DOHH2 (cell line): ENCODE data around the gene HOTAIR.

Source experiments
- H3F3A ChIP-seq: fragments of 200-600 bp; sonication (generic), shearing (Covaris generic); 2 replicates; pipeline ENCODE4 v1.6.0; 2016; ENCODE audit warnings: antibody characterized with exemption, mild to moderate bottlenecking; ENCODE audit not compliant: control insufficient read depth, insufficient read depth
- H3K27ac ChIP-seq: fragments of 200-600 bp; sonication (generic); 2 replicates; pipeline ENCODE4 v1.5.1; 2014; ENCODE audit warnings: low read depth, mild to moderate bottlenecking, low read length, moderate library complexity
- H3K27me3 ChIP-seq: fragments of 200-600 bp; sonication (generic); 2 replicates; pipeline ENCODE4 v1.6.1; 2014; ENCODE audit warnings: mild to moderate bottlenecking, low read length, mixed read lengths; ENCODE audit not compliant: control insufficient read depth
- H3K36me3 ChIP-seq: fragments of 200-600 bp; sonication (generic); 2 replicates; pipeline ENCODE4 v1.6.1; 2014; ENCODE audit warnings: mild to moderate bottlenecking, low read length, moderate library complexity, mixed read lengths; ENCODE audit not compliant: control insufficient read depth
- H3K4me1 ChIP-seq: fragments of 200-600 bp; sonication (generic); 2 replicates; pipeline ENCODE4 v1.6.1; 2014; ENCODE audit warnings: mild to moderate bottlenecking, low read length, mixed read lengths; ENCODE audit not compliant: control insufficient read depth
- H3K4me2 ChIP-seq: fragments of 200-600 bp; sonication (generic); 2 replicates; pipeline ENCODE4 v1.6.0; 2014; ENCODE audit warnings: mild to moderate bottlenecking, low read length, moderate library complexity
- H3K4me3 ChIP-seq: fragments of 200-600 bp; sonication (generic); 2 replicates; pipeline ENCODE4 v1.5.1; 2014; ENCODE audit warnings: mild to moderate bottlenecking, low read length, mixed read lengths
- H3K79me2 ChIP-seq: fragments of 200-600 bp; sonication (generic); 2 replicates; pipeline ENCODE4 v1.6.1; 2014; ENCODE audit warnings: mild to moderate bottlenecking, low read length, mixed read lengths; ENCODE audit not compliant: control insufficient read depth
- H3K9me2 ChIP-seq: fragments of 200-600 bp; sonication (generic); replicated peaks from 2 replicates; pipeline ENCODE4 v1.6.1; 2014; ENCODE audit warnings: mild to moderate bottlenecking, low read length, mixed read lengths; ENCODE audit not compliant: control insufficient read depth
- H3K9me3 ChIP-seq: fragments of 200-600 bp; sonication (generic); 2 replicates; pipeline ENCODE4 v1.6.1; 2014; ENCODE audit warnings: antibody characterized with exemption, low read length, mixed read lengths; ENCODE audit not compliant: control insufficient read depth, insufficient read depth
- H4K20me1 ChIP-seq: fragments of 200-600 bp; sonication (generic); 2 replicates; pipeline ENCODE4 v1.6.0; 2014; ENCODE audit warnings: low read depth, mild to moderate bottlenecking, antibody characterized with exemption, low read length, moderate library complexity; ENCODE audit not compliant: control insufficient read depth, insufficient read depth
- CTCF ChIP-seq: fragments of 200-600 bp; sonication (generic); IDR thresholded peaks from one replicate; pipeline ENCODE4 v1.5.1; 2014; ENCODE audit warnings: antibody characterized with exemption, mild to moderate bottlenecking, low read depth, low read length; ENCODE audit not compliant: poor library complexity, severe bottlenecking
- EZH2phosphoT487 ChIP-seq: fragments of 200-600 bp; sonication (generic); IDR thresholded peaks from 2 replicates; pipeline ENCODE4 v1.6.1; 2017; ENCODE audit warnings: borderline replicate concordance, mild to moderate bottlenecking, antibody characterized with exemption, low read length, moderate library complexity, mixed read lengths

Gene HOTAIR

GRCh38 chr12:53958128-53958527, 16.6 kb downstream of the HOTAIR start:
- no peaks in the 10 kb centered on the region for H4K20me1 ChIP-seq
- H3K27me3 ChIP-seq = peaks cover 65% of the 10 kb centered on the region
- H3K4me1 ChIP-seq = no peaks in the 10 kb centered on the region
- no peaks in the 10 kb centered on the region for H3F3A ChIP-seq
- no peak overlapping the region for H3K4me2 ChIP-seq
- H3K79me2 ChIP-seq = no peaks in the 10 kb centered on the region
- TF ChIP-seq CTCF (no peak), EZH2phosphoT487 (no peak)
- H3K27ac ChIP-seq = no peak overlapping the region
- no peaks in the 10 kb centered on the region for H3K9me2 ChIP-seq
- no peaks in the 10 kb centered on the region for H3K36me3 ChIP-seq
- H3K9me3 ChIP-seq = no peaks in the 10 kb centered on the region
- H3K4me3 ChIP-seq = no peak overlapping the region

- Histone ChIP-seq H3K9me3 (no peaks in the 10 kb centered on the region), H3K27ac (no peak overlapping the region), H4K20me1 (no peaks in the 10 kb centered on the region), H3K9me2 (no peaks in the 10 kb centered on the region), H3K36me3 (no peaks in the 10 kb centered on the region), H3F3A (no peaks in the 10 kb centered on the region), H3K4me3 (no peak overlapping the region), H3K4me1 (no peaks in the 10 kb centered on the region), H3K27me3 (peaks cover 71% of the 10 kb centered on the region), H3K79me2 (no peaks in the 10 kb centered on the region), H3K4me2 (no peak overlapping the region)
- TF ChIP-seq EZH2phosphoT487 (peak; percentile 35; the same call in 1 of the 2 replicates), CTCF (no peak)
These were observed 17.7 kb downstream of the HOTAIR start for GRCh38 chr12:53956914-53957536.

GRCh38 chr12:53956251-53956887, 18.4 kb downstream of the HOTAIR start:
- no peak for TF ChIP-seq CTCF
- TF ChIP-seq EZH2phosphoT487 = no peak
- Histone ChIP-seq H3K4me2 (no peak overlapping the region), H3K9me2 (no peaks in the 10 kb centered on the region), H3K79me2 (no peaks in the 10 kb centered on the region), H3K4me3 (no peak overlapping the region), H3K9me3 (no peaks in the 10 kb centered on the region), H3K27me3 (peaks cover 73% of the 10 kb centered on the region), H3K36me3 (no peaks in the 10 kb centered on the region), H3F3A (no peaks in the 10 kb centered on the region), H4K20me1 (no peaks in the 10 kb centered on the region), H3K27ac (no peak overlapping the region), H3K4me1 (no peaks in the 10 kb centered on the region)
